ENCODE data around the gene ZNF579.

DNA sequence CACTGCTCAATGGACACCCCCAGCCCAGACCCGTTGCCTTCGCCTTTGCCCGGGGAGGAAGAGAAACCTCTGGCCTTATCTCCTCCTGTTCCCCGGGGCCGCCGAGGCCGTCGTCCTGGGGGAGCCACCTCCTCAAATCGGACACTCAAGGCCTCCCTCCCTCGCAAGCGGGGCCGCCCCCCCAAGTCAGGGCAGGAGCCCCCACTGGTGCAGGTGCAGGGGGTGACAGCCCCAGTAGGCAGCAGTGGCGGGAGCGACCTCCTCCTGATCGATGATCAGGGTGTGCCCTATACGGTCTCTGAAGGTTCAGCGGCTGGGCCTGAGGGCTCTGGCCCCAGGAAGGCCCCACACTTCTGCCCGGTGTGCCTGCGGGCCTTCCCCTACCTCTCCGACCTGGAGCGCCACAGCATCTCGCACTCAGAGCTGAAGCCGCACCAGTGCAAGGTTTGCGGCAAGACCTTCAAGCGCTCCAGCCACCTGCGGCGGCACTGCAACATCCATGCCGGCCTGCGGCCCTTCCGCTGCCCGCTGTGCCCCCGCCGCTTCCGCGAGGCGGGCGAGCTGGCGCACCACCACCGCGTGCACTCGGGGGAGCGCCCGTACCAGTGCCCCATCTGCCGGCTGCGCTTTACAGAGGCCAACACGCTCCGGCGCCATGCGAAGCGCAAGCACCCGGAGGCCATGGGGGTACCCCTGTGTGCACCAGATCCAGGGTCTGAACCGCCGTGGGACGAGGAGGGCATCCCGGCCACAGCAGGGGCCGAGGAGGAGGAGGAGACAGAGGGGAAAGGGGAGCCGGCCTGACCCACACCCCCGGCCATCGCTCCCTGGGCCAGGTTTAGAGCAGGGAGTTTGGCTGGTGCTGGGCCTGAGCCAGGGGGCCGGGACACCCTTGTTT, 21.7 kb upstream of the ZNF579 start:
- no peak for TF ChIP-seq CTCF (IDR thresholded peaks at IDR 0.05; ENCODE audit: insufficient read depth, low read depth, low read length)
- no peak for TF ChIP-seq EZH2 (IDR thresholded peaks at IDR 0.05; ENCODE audit: insufficient read depth, low read length)

Data from astrocyte (in vitro differentiated cells and primary cell).